ENCODE data around the gene NCLN. TPM values are rescaled to one million over a fixed set of nuclear protein-coding genes. Genes with fewer than 3 reads are reported as not detected.

NCLN gene, protein sequence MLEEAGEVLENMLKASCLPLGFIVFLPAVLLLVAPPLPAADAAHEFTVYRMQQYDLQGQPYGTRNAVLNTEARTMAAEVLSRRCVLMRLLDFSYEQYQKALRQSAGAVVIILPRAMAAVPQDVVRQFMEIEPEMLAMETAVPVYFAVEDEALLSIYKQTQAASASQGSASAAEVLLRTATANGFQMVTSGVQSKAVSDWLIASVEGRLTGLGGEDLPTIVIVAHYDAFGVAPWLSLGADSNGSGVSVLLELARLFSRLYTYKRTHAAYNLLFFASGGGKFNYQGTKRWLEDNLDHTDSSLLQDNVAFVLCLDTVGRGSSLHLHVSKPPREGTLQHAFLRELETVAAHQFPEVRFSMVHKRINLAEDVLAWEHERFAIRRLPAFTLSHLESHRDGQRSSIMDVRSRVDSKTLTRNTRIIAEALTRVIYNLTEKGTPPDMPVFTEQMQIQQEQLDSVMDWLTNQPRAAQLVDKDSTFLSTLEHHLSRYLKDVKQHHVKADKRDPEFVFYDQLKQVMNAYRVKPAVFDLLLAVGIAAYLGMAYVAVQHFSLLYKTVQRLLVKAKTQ
- total RNA-seq: 14.9 TPM
- polyA plus RNA-seq (ENCODE audit: insufficient read depth in 1 of 8, insufficient read length in 8 of 8, low replicate concordance in 1 of 8): 10 to 100 TPM; 26.4 to 37.4 (median 33.5) TPM
- long read RNA-seq, donor 1: 0 reads
- long read RNA-seq, donor 2: 0 reads
- long read RNA-seq, donor 3, full-length matches to known transcripts: 6 of 15 reads
- long read RNA-seq, donor 3, partial matches to known transcripts: 9 of 15 reads
- long read RNA-seq, donor 3, other reads (novel, unspliced or antisense): 0 of 15 reads
- long read RNA-seq, donor 4, full-length matches to known transcripts: 2 of 2 reads
- long read RNA-seq, donor 4, partial matches to known transcripts: 0 of 2 reads
- long read RNA-seq, donor 4, other reads (novel, unspliced or antisense): 0 of 2 reads
- long read RNA-seq, donor 5, full-length matches to known transcripts: 7 of 13 reads
- long read RNA-seq, donor 5, partial matches to known transcripts: 0 of 13 reads
- long read RNA-seq, donor 5, other reads (novel, unspliced or antisense): 6 of 13 reads
- long read RNA-seq, donor 6, full-length matches to known transcripts: 4 of 26 reads
- long read RNA-seq, donor 6, partial matches to known transcripts: 22 of 26 reads
- long read RNA-seq, donor 6, other reads (novel, unspliced or antisense): 0 of 26 reads
- long read RNA-seq, donor 7, full-length matches to known transcripts: 1 of 1 reads
- long read RNA-seq, donor 7, partial matches to known transcripts: 0 of 1 reads
- long read RNA-seq, donor 7, other reads (novel, unspliced or antisense): 0 of 1 reads
- long read RNA-seq, donor 8, full-length matches to known transcripts: 1 of 1 reads
- long read RNA-seq, donor 8, partial matches to known transcripts: 0 of 1 reads
- long read RNA-seq, donor 8, other reads (novel, unspliced or antisense): 0 of 1 reads
- long read RNA-seq, donor 9, full-length matches to known transcripts: 2 of 2 reads
- long read RNA-seq, donor 9, partial matches to known transcripts: 0 of 2 reads
- long read RNA-seq, donor 9, other reads (novel, unspliced or antisense): 0 of 2 reads
- long read RNA-seq, donor 10: 0 reads
- long read RNA-seq, donor 11, full-length matches to known transcripts: 1 of 1 reads
- long read RNA-seq, donor 11, partial matches to known transcripts: 0 of 1 reads
- long read RNA-seq, donor 11, other reads (novel, unspliced or antisense): 0 of 1 reads

- peak within 1 kb of the TSS; percentile 83 for H3K27ac ChIP-seq (ENCODE audit: low read length)
- H3K4me1 ChIP-seq (ENCODE audit: control insufficient read depth, insufficient read depth, low read length): peaks cover 14% of the 10 kb centered on the region
- peak; percentile 99 for DNase-seq
- H3K36me3 ChIP-seq (ENCODE audit: control insufficient read depth, insufficient read depth, low read length): peaks cover 6% of the 10 kb centered on the region
- WGBS (ENCODE audit: insufficient coverage): under 1% methylated on average over 62 of the region's 69 CpGs
- no peaks in the 10 kb centered on the region for H3K27me3 ChIP-seq (ENCODE audit: control insufficient read depth, insufficient read depth, low read length)
- no peaks in the 10 kb centered on the region for H3K9me3 ChIP-seq (replicated peaks; ENCODE audit: control insufficient read depth, low read depth, low read length)
- H3K4me3 ChIP-seq (ENCODE audit: low read length): peak within 1 kb of the TSS; percentile 71
Measured at GRCh38 chr19:3185461-3186159, at the start of gene NCLN. TSS of gene NCLN (plus strand) at chr19:3185930. CDS start at chr19:3186031, 101 bp downstream.

DNA sequence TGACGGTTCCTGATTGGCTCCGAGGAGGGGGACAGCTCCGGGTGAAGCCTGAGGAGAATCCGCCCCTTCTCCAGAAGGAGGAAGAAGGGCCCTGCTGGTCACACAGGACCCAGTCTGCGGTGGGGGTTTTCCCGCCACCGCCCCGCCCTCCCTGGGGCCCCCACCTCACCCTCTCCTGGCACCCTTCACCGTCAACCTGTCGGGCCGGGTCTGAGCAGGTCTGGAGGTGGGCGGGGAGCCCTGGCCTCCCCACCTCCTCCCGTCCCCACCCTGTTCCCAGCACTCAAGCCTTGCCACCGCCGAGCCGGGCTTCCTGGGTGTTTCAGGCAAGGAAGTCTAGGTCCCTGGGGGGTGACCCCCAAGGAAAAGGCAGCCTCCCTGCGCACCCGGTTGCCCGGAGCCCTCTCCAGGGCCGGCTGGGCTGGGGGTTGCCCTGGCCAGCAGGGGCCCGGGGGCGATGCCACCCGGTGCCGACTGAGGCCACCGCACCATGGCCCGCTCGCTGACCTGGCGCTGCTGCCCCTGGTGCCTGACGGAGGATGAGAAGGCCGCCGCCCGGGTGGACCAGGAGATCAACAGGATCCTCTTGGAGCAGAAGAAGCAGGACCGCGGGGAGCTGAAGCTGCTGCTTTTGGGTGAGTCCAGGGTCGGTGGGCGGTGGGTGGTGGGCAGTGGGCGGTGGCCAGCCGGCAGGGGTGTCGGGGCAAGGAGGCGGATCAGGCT is 49.6 kb upstream of the NCLN start, which contains the start of gene GNA15:
Gene GNA15, plus strand, starts transcription at position 73 of the 723 bp plus-strand sequence. Its CDS starts 418 bp downstream, at position 491.
- DNase-seq: peak; percentile 34
- peaks cover 11% of the 10 kb centered on the region for H3K4me1 ChIP-seq (ENCODE audit: control insufficient read depth, insufficient read depth, low read length)
- 77% methylated on average over 30 of the region's 40 CpGs for WGBS (ENCODE audit: insufficient coverage)
- no peaks in the 10 kb centered on the region for H3K9me3 ChIP-seq (replicated peaks; ENCODE audit: control insufficient read depth, low read depth, low read length)
- no peak within 1 kb of the TSS for H3K27ac ChIP-seq (ENCODE audit: low read length)
- peak within 1 kb of the TSS; percentile 27 for H3K4me3 ChIP-seq (ENCODE audit: low read length)
- H3K36me3 ChIP-seq (ENCODE audit: control insufficient read depth, insufficient read depth, low read length): no peaks in the 10 kb centered on the region
- no peaks in the 10 kb centered on the region for H3K27me3 ChIP-seq (ENCODE audit: control insufficient read depth, insufficient read depth, low read length)

DNA sequence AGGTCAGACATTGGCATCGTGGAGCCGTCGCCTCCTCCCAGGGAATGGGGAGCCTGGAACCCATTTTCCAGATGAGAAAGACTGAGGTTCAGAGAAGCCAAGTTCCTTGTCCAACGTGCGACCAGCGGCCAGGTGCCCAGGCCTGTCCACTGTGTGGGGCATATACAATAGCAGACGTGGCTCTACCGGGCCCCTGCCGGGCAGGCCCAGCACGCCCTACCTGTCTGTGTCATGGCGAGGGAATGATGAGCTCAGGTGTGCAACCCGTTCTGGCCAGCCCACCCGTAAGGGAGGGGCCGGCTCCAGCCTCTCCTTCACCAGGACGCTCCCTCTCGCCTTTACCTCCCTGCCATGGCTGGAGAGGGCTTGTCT is 49.1 kb upstream of the NCLN start:
- WGBS (ENCODE audit: insufficient coverage): 87% methylated on average over 8 of the region's 16 CpGs
- Histone ChIP-seq H3K4me1 (ENCODE audit: control insufficient read depth, insufficient read depth, low read length) (peaks cover 14% of the 10 kb centered on the region), H3K9me3 (replicated peaks; ENCODE audit: control insufficient read depth, low read depth, low read length) (no peaks in the 10 kb centered on the region), H3K27ac (ENCODE audit: low read length) (no peak overlapping the region), H3K27me3 (ENCODE audit: control insufficient read depth, insufficient read depth, low read length) (no peaks in the 10 kb centered on the region), H3K4me3 (ENCODE audit: low read length) (peak overlapping the region; percentile 27), H3K36me3 (ENCODE audit: control insufficient read depth, insufficient read depth, low read length) (no peaks in the 10 kb centered on the region)
- no peak for DNase-seq

GRCh38 chr19:3137119-3137518 is 48.6 kb upstream of the NCLN start:
- DNase-seq: peak; percentile 68
- H3K4me3 ChIP-seq (ENCODE audit: low read length): peak overlapping the region; percentile 27

GRCh38 chr19:3138268-3138667 is 47.5 kb upstream of the NCLN start:
- Histone ChIP-seq H3K9me3 (replicated peaks; ENCODE audit: control insufficient read depth, low read depth, low read length) (no peaks in the 10 kb centered on the region), H3K4me3 (ENCODE audit: low read length) (no peak overlapping the region), H3K4me1 (ENCODE audit: control insufficient read depth, insufficient read depth, low read length) (peaks cover 19% of the 10 kb centered on the region), H3K27me3 (ENCODE audit: control insufficient read depth, insufficient read depth, low read length) (no peaks in the 10 kb centered on the region), H3K36me3 (ENCODE audit: control insufficient read depth, insufficient read depth, low read length) (no peaks in the 10 kb centered on the region), H3K27ac (ENCODE audit: low read length) (no peak overlapping the region)
- WGBS (ENCODE audit: insufficient coverage): 84% methylated on average over 6 of the region's 15 CpGs
- DNase-seq: no peak

More at GRCh38 chr19:3137119-3137518, 48.6 kb upstream of the NCLN start:
- Histone ChIP-seq H3K27me3 (ENCODE audit: control insufficient read depth, insufficient read depth, low read length) (no peaks in the 10 kb centered on the region), H3K4me1 (ENCODE audit: control insufficient read depth, insufficient read depth, low read length) (peaks cover 19% of the 10 kb centered on the region), H3K36me3 (ENCODE audit: control insufficient read depth, insufficient read depth, low read length) (no peaks in the 10 kb centered on the region), H3K9me3 (replicated peaks; ENCODE audit: control insufficient read depth, low read depth, low read length) (no peaks in the 10 kb centered on the region), H3K27ac (ENCODE audit: low read length) (no peak overlapping the region)
- 26% methylated on average over 6 of the region's 7 CpGs for WGBS (ENCODE audit: insufficient coverage)

DNA sequence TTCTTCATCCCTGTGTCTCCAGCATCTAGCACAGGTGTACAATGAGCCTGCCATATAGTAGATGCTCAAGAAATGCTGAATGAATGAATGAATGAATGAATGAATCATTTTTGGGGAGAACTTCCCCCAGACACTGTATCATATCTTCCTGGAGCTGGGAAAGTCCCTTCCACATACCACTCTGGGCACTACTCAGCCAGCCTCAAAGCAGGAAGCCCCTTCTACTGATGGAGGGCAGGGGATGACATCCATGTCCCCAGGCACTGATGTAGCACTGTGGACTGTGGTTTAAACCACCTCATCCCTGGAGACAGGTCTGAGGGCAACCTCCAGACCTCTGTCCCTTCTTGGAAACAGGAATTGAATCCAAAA is 45.1 kb upstream of the NCLN start:
- no peaks in the 10 kb centered on the region for H3K27me3 ChIP-seq (ENCODE audit: control insufficient read depth, insufficient read depth, low read length)
- no peak overlapping the region for H3K4me3 ChIP-seq (ENCODE audit: low read length)
- no peak overlapping the region for H3K27ac ChIP-seq (ENCODE audit: low read length)
- no peak for DNase-seq
- no peaks in the 10 kb centered on the region for H3K9me3 ChIP-seq (replicated peaks; ENCODE audit: control insufficient read depth, low read depth, low read length)
- H3K4me1 ChIP-seq (ENCODE audit: control insufficient read depth, insufficient read depth, low read length): peaks cover 13% of the 10 kb centered on the region
- no peaks in the 10 kb centered on the region for H3K36me3 ChIP-seq (ENCODE audit: control insufficient read depth, insufficient read depth, low read length)

DNA sequence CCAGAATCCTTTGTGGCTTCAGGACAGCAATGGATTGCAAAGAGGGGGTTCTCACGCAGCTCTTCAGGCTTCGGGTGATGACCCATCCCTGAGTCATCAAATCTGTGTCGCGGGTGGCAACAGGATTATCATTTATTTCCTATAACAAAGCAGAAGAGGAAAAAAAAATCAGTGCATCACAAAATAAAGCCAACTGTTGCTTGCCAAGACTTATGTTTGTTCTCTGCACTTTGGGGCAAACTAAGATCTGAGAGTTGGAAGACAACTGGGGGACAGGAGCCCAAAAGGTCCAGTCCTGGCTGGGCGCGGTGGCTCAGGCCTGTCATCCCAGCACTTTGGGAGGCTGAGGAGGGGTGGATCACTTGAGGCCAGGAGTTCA is 43.4 kb upstream of the NCLN start:
- Histone ChIP-seq H3K9me3 (replicated peaks; ENCODE audit: control insufficient read depth, low read depth, low read length) (no peaks in the 10 kb centered on the region), H3K27me3 (ENCODE audit: control insufficient read depth, insufficient read depth, low read length) (no peaks in the 10 kb centered on the region), H3K4me3 (ENCODE audit: low read length) (no peak overlapping the region), H3K4me1 (ENCODE audit: control insufficient read depth, insufficient read depth, low read length) (peaks cover 11% of the 10 kb centered on the region), H3K27ac (ENCODE audit: low read length) (peak overlapping the region; percentile 75), H3K36me3 (ENCODE audit: control insufficient read depth, insufficient read depth, low read length) (no peaks in the 10 kb centered on the region)
- DNase-seq: peak; percentile 52
- WGBS (ENCODE audit: insufficient coverage): no CpG with 5 or more reads among the region's 6 CpGs

DNA sequence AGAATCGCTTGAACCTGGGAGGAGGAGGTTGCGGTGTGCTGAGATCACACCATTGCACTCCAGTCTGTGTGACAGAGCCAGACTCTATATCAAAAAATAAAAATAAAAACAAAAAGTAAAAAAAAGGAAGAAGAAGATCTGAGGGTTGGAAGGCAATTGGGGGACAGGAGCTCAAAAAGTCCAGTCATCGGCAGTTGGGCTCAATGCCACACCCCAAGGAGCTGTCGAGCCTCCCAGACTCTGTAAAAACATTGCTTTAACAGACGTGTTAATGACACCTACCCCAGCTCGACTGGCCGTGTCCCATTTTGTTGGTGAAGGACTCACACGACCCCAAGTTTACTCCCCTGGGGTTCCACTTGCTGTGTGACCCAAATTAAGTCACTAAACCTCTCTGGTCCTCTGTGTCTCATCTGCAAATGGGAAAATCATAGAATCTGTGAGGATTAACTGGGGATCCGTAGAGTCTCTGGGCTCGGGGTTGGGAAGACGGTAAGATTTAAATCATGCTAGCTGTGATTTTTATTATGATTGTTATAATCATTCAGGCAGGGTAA is 42.9 kb upstream of the NCLN start:
- no peaks in the 10 kb centered on the region for H3K27me3 ChIP-seq (ENCODE audit: control insufficient read depth, insufficient read depth, low read length)
- no peaks in the 10 kb centered on the region for H3K36me3 ChIP-seq (ENCODE audit: control insufficient read depth, insufficient read depth, low read length)
- no peak for DNase-seq
- H3K4me3 ChIP-seq (ENCODE audit: low read length): no peak overlapping the region
- H3K4me1 ChIP-seq (ENCODE audit: control insufficient read depth, insufficient read depth, low read length): peaks cover 11% of the 10 kb centered on the region
- H3K9me3 ChIP-seq (replicated peaks; ENCODE audit: control insufficient read depth, low read depth, low read length): no peaks in the 10 kb centered on the region
- WGBS (ENCODE audit: insufficient coverage): 59% methylated on average over 8 of the region's 11 CpGs
- H3K27ac ChIP-seq (ENCODE audit: low read length): peak overlapping the region; percentile 75
